Ovary (tissue), 9 donors: ENCODE data around the gene GPS1. TPM values are rescaled to one million over a fixed set of nuclear protein-coding genes. Genes with fewer than 3 reads are reported as not detected.

Experiments
- DNase-seq, 5 donors: peaks; one replicate each; pipeline ENCODE4 v3.0.0-alpha.2; 2019 to 2020
- H3K27ac ChIP-seq, 2 donors: fragments of 200-600 bp; one replicate each; pipeline versions ENCODE4 v1.5.1 to v1.8.0; 2019 to 2022
- H3K27me3 ChIP-seq: fragments of 200-600 bp; one replicate; pipeline ENCODE4 v1.8.0; 2022
- H3K36me3 ChIP-seq: fragments of 200-600 bp; sonication (generic); one replicate; pipeline ENCODE4 v1.5.1; 2019
- H3K4me1 ChIP-seq: one replicate; pipeline ENCODE4 v1.8.1; 2013; ENCODE audit warnings: mild to moderate bottlenecking, moderate library complexity; ENCODE audit not compliant: insufficient read depth
- H3K4me3 ChIP-seq: fragments of 200-600 bp; sonication (generic); one replicate; pipeline ENCODE4 v1.5.1; 2017
- H3K9me3 ChIP-seq, 2 donors: fragments of 200-600 bp in 1 of 2; sonication (generic) in 1 of 2; one replicate each; pipeline versions ENCODE4 v1.5.1 to v1.8.1; 2013 to 2019; ENCODE audit warnings: mild to moderate bottlenecking in 1 of 2, moderate library complexity in 1 of 2
- CTCF ChIP-seq, 3 donors: fragments of 450-650 bp in 2 of 3; fragments of 200-600 bp in 1 of 3; IDR thresholded peaks; one replicate each; pipeline versions ENCODE4 v1.5.1 to v1.8.0; 2016 to 2022; ENCODE audit warnings: antibody characterized with exemption in 3 of 3, mild to moderate bottlenecking in 1 of 3
- EP300 ChIP-seq: sonication (generic); formaldehyde crosslinking; IDR thresholded peaks from one replicate; pipeline ENCODE4 v1.6.1; 2017; ENCODE audit warnings: antibody characterized with exemption
- POLR2A ChIP-seq: fragments of 450-650 bp; IDR thresholded peaks from one replicate; pipeline ENCODE4 v1.6.1; 2017; ENCODE audit warnings: antibody characterized with exemption, mild to moderate bottlenecking, moderate library complexity
- WGBS, 3 donors: extraction: QIAGEN DNeasy Blood & Tissue Kit in 1 of 3; methylation state at CpG; one replicate each; pipeline versions ENCODE4 v1.1.5 to v1.1.7; 2013 to 2017; 5-methylcytosine and 5-hydroxymethylcytosine counted together
- intact Hi-C, 4 donors: fragments of 100-400 bp; cut with DNase I; formaldehyde crosslinking; loops; one replicate each; pipeline versions ENCODE4 v1.11.0 to v1.15.1; 2022 to 2023
- polyA plus RNA-seq, 2 donors: library from polyadenylated mRNA; stranded (reverse); fragments of 200-250 nt in 1 of 2; fragments of 350-450 nt in 1 of 2; fragmentation: Illumina TruSeq in 1 of 2; extraction: RNeasy Lipid Tissue Mini Kit (QIAGEN cat#74804) in 1 of 2; gene quantifications; one replicate each; pipeline ENCODE4 v1.2.3, GENCODE V29; 2013 to 2014
- total RNA-seq, 7 donors: library from RNA; depleted of rRNA in 2 of 7; stranded (reverse); fragments of >200 nt in 2 of 7; fragmentation: NEBNext Ultra II Directional in 3 of 7; extraction: Animal tissue kit (Norgen Biotek cat#: 25700) in 3 of 7; gene quantifications; one replicate each; pipeline versions ENCODE4 v1.1.0 to v1.2.4, GENCODE V29; 2016 to 2023
- donor health status: DM: no; HTN: no; CAD: no; lungs with moderate emphysema.
- donor health status: DM: no; HTN: no; CAD: no.
- donor health status: Bipolar disorder and iron deficiency.
- donor health status: DM: yes; HTN: yes; CAD: no.
- donor health status: DM: no; HTN: no; CAD: no.
- donor health status: DM: yes; HTN: yes; CAD: no.

The GPS1 gene
- total and polyA plus RNA-seq, 9 donors = 12.4 to 96.2 (median 77.8) TPM

- 74 to 79% (median 78%) methylated on average over 30 of the region's 30 CpGs for WGBS, 3 donors
- Histone ChIP-seq H3K4me3 (no peak overlapping the region), H3K27me3 (no peaks in the 10 kb centered on the region), H3K36me3 (no peaks in the 10 kb centered on the region), H3K27ac (no peak overlapping the region), H3K9me3 (no peaks in the 10 kb centered on the region), H3K4me1 (peaks cover 7% of the 10 kb centered on the region)
- DNase-seq = no peak
- TF ChIP-seq POLR2A (no peak), CTCF (IDR thresholded peaks at IDR 0.05) (no peak), EP300 (no peak)
- intact Hi-C loops = no loop called here
Measured at GRCh38 chr17:82005701-82006348, 45.9 kb upstream of the GPS1 start.

- Histone ChIP-seq H3K4me3 (no peak overlapping the region), H3K27ac (no peak overlapping the region), H3K9me3 (no peaks in the 10 kb centered on the region), H3K36me3 (no peaks in the 10 kb centered on the region), H3K27me3 (no peaks in the 10 kb centered on the region), H3K4me1 (peaks cover 7% of the 10 kb centered on the region)
- DNase-seq = no peak
- WGBS, 3 donors = 59 to 63% (median 62%) methylated on average over 23 to 24 of the region's 24 CpGs
- TF ChIP-seq EP300 (no peak), POLR2A (no peak), CTCF (IDR thresholded peaks at IDR 0.05) (no peak)
- intact Hi-C loops = no loop called here
Measured at GRCh38 chr17:82006468-82007227, 45.0 kb upstream of the GPS1 start.

GRCh38 chr17:82007228-82007494 lies 44.5 kb upstream of the GPS1 start:
- H3K4me3 ChIP-seq = no peak overlapping the region
- 71 to 85% (median 84%) methylated on average over 6 of the region's 6 CpGs for WGBS, 3 donors
- peaks cover 7% of the 10 kb centered on the region for H3K4me1 ChIP-seq
- no peaks in the 10 kb centered on the region for H3K9me3 ChIP-seq
- no peak for DNase-seq
- no peak overlapping the region for H3K27ac ChIP-seq
- H3K27me3 ChIP-seq = no peaks in the 10 kb centered on the region
- intact Hi-C loops = no loop called here
- no peaks in the 10 kb centered on the region for H3K36me3 ChIP-seq
- TF ChIP-seq POLR2A (no peak), CTCF (IDR thresholded peaks at IDR 0.05) (no peak), EP300 (no peak)

GRCh38 chr17:82007495-82008257 lies 44.0 kb upstream of the GPS1 start:
- Histone ChIP-seq H3K27me3 (no peaks in the 10 kb centered on the region), H3K9me3 (no peaks in the 10 kb centered on the region), H3K36me3 (no peaks in the 10 kb centered on the region), H3K4me1 (peaks cover 7% of the 10 kb centered on the region), H3K27ac (no peak overlapping the region), H3K4me3 (no peak overlapping the region)
- no peak for DNase-seq
- intact Hi-C loops = no loop called here
- TF ChIP-seq EP300 = no peak
- no peak for TF ChIP-seq POLR2A
- TF ChIP-seq CTCF (IDR thresholded peaks at IDR 0.05) = no peak
- WGBS, 3 donors = 85 to 89% (median 87%) methylated on average over 29 to 30 of the region's 30 CpGs
